Measurements from ENCODE around the gene MRPL36. TPM values are rescaled to one million over a fixed set of nuclear protein-coding genes. Genes with fewer than 3 reads are reported as not detected.

Gene MRPL36
- total and polyA plus RNA-seq, 9 of the 15 experiments (the other 6 are each of a cell fraction or from before 2014, with no cell fraction given) = 78.3 to 557 (median 124) TPM

DNA sequence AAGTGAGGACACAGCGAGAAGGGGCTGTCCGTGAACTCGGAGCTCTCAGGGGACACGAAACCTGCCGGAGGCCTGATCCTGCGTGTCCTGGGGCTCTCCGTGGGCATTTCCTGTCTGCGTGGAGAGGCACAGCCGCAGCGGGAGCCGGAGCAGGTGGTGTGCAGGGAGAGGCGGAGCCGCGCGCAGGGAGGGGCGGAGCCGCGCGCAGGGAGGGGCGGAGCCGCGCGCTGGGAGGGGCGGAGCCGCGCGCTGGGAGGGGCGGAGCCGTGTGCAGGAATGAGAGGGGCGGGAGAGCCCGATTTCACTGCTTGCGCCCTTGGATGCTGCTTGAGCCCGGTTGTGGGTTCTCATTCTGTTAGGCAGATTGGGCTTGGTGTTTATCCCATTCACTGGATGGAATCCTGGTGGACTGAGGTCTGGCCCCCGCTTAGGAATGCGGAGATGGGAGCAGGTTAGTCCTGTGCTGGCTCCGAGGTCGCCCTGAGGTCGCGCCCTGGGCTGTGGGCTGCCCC is 28.3 kb upstream of the MRPL36 start (continued):
- TF ChIP-seq, protein P1, sequence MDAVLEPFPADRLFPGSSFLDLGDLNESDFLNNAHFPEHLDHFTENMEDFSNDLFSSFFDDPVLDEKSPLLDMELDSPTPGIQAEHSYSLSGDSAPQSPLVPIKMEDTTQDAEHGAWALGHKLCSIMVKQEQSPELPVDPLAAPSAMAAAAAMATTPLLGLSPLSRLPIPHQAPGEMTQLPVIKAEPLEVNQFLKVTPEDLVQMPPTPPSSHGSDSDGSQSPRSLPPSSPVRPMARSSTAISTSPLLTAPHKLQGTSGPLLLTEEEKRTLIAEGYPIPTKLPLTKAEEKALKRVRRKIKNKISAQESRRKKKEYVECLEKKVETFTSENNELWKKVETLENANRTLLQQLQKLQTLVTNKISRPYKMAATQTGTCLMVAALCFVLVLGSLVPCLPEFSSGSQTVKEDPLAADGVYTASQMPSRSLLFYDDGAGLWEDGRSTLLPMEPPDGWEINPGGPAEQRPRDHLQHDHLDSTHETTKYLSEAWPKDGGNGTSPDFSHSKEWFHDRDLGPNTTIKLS (IDR thresholded peaks at IDR 0.05; ENCODE audit: borderline replicate concordance, low read depth) = no peak
- TF ChIP-seq HNRNPH1 (optimal IDR thresholded peaks at IDR 0.05; ENCODE audit: low read depth, low read length) (no peak), TCFL5 (CRISPR knock-in tag; conservative IDR thresholded peaks at IDR 0.05) (no peak)

DNA sequence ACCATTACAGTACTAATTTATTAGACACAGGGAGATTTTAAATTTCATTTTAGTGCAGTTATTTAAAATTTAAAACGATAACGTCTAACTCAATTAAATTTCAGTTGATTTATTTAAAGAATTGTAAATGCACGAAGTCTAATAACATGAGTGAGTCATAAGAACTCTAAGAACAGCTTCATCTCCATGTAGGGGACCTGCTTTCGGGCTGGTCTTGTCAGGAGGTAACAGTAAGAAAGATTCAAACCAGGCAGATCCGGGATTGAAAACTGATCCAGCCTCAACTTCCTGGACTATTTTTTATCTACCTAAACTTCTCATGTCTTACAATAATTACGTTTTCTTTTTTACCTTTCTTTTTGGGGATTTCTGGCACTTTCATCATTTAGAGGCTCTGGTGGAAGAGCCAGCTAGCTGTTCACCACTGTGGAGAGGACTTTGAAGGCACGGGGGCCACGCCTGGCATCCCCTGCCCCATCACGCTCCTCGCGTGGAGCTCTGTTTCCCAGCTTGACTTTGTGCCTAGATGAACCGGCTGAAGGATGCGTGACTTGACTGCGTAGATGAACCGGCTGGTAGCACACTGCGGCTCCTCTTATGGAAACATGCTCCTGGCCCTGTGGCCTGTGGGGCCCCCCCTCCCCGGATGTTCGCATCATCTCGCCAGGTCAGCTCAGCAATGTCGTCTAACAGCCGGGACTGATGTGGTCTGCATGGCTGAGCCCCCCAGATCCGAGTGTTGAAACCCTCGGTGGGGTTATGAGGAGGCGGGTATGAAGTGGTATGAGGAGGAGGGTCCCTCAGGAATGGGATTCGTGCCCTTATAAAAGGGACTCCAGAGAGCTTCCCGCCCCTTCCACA is 27.6 kb upstream of the MRPL36 start:
- peak in 1 of 4 experiments; percentile 12 for DNase-seq (ENCODE audit: extremely low read depth in 1 of 4, low spot score in 3 of 4)
- 0 out of 2 replicates have a peak overlapping the region, but pooled peaks have one; percentile 47 for H2AFZ ChIP-seq (ENCODE audit: low read depth, low read length)
- H3K9me1 ChIP-seq (ENCODE audit: control insufficient read depth, insufficient read depth, low read length) = no peaks in the 10 kb centered on the region
- H4K20me1 ChIP-seq (replicated peaks; ENCODE audit: control insufficient read depth, insufficient read depth, low read length) = peaks cover 10% of the 10 kb centered on the region; the same call in 1 of the 2 replicates
- 86% methylated on average over 25 of the region's 26 CpGs for WGBS (ENCODE audit: insufficient coverage, low coverage, missing lambda C conversion rate)
- H3K27ac ChIP-seq (ENCODE audit: extremely low read depth, low read depth, low read length) = no peak overlapping the region
- no peak overlapping the region for H3K4me2 ChIP-seq (ENCODE audit: insufficient read depth, low read length)
- no peak for FAIRE-seq
- ChIA-PET POLR2A (interaction anchor here (0.7 kb wide), 1 partner anchor 46 kb away, joined by 3 read pairs; no protein-coding TSS in a partner anchor), CTCF (ENCODE audit: low intra/inter-chr PET ratio) (no interaction called here)
- in situ Hi-C loops (cut with MboI) (no loop called here), intact Hi-C loops (cut with micrococcal nuclease) (no loop called here)
- peaks cover 5 to 14% of the 10 kb centered on the region in 2 experiments; a peak in 3 of 5 replicates for H3K27me3 ChIP-seq (ENCODE audit: control insufficient read depth in 2 of 2, insufficient read depth in 2 of 2, low read length in 2 of 2)
- no peaks in the 10 kb centered on the region for H3K9me3 ChIP-seq (replicated peaks; ENCODE audit: control insufficient read depth, insufficient read depth, low read depth, low read length)
- H3K79me2 ChIP-seq (ENCODE audit: control insufficient read depth, insufficient read depth, low read length) = no peaks in the 10 kb centered on the region
- peak overlapping the region in 1 of 2 experiments; percentile 69; a peak in 1 of 4 replicates for H3K9ac ChIP-seq (ENCODE audit: insufficient read depth in 1 of 2, low read depth in 2 of 2, low read length in 2 of 2)
- no peak overlapping the region for H3K4me3 ChIP-seq
- ATAC-seq = no peak; the same call in 2 of the 3 replicates
- BruUV-seq (replicated peaks) = no TSS peak
- H3K4me1 ChIP-seq (replicated peaks in 1 of 2; ENCODE audit: control insufficient read depth in 2 of 2, insufficient read depth in 2 of 2, low read length in 2 of 2) = peaks cover 0 to 19% of the 10 kb centered on the region in 2 experiments; a peak in 2 of 5 replicates
- peaks cover 49% of the 10 kb centered on the region; the same call in 2 of the 3 replicates for H3K36me3 ChIP-seq (ENCODE audit: control insufficient read depth, insufficient read depth, low read length)
- TF ChIP-seq, protein P2, sequence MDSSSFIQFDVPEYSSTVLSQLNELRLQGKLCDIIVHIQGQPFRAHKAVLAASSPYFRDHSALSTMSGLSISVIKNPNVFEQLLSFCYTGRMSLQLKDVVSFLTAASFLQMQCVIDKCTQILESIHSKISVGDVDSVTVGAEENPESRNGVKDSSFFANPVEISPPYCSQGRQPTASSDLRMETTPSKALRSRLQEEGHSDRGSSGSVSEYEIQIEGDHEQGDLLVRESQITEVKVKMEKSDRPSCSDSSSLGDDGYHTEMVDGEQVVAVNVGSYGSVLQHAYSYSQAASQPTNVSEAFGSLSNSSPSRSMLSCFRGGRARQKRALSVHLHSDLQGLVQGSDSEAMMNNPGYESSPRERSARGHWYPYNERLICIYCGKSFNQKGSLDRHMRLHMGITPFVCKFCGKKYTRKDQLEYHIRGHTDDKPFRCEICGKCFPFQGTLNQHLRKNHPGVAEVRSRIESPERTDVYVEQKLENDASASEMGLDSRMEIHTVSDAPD (CRISPR knock-in tag; IDR thresholded peaks at IDR 0.05) = no peak
- TF ChIP-seq ELF2 (CRISPR knock-in tag; IDR thresholded peaks at IDR 0.05) (no peak), HDAC1 (IDR thresholded peaks at IDR 0.05) (no peak), SRSF7 (optimal IDR thresholded peaks at IDR 0.05; ENCODE audit: low read depth, low read length) (no peak), ZNF124 (CRISPR knock-in tag; IDR thresholded peaks at IDR 0.05) (no peak), ZNF586 (CRISPR knock-in tag; conservative IDR thresholded peaks at IDR 0.05) (no peak), TAF15 (IDR thresholded peaks at IDR 0.05; ENCODE audit: low read depth, low read length) (no peak), SMARCC2 (IDR thresholded peaks at IDR 0.05; ENCODE audit: low read depth) (no peak)
- TF ChIP-seq, protein P3, sequence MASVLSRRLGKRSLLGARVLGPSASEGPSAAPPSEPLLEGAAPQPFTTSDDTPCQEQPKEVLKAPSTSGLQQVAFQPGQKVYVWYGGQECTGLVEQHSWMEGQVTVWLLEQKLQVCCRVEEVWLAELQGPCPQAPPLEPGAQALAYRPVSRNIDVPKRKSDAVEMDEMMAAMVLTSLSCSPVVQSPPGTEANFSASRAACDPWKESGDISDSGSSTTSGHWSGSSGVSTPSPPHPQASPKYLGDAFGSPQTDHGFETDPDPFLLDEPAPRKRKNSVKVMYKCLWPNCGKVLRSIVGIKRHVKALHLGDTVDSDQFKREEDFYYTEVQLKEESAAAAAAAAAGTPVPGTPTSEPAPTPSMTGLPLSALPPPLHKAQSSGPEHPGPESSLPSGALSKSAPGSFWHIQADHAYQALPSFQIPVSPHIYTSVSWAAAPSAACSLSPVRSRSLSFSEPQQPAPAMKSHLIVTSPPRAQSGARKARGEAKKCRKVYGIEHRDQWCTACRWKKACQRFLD (CRISPR knock-in tag; IDR thresholded peaks at IDR 0.05) = no peak
- TF ChIP-seq, protein P4, sequence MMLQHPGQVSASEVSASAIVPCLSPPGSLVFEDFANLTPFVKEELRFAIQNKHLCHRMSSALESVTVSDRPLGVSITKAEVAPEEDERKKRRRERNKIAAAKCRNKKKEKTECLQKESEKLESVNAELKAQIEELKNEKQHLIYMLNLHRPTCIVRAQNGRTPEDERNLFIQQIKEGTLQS (IDR thresholded peaks at IDR 0.05) = no peak
- TF ChIP-seq, protein P4 (CRISPR knock-in tag; conservative IDR thresholded peaks at IDR 0.05) = no peak

All from K562 (cell line).